Cardiac muscle cell (in vitro differentiated cells and primary cell): Measurements from ENCODE around the gene MARCHF2. TPM values are rescaled to one million over a fixed set of nuclear protein-coding genes. Genes with fewer than 3 reads are reported as not detected.

Experiments
- DNase-seq, 2 donors: peaks; one replicate each; pipeline versions ENCODE4 v3.0.0 to v3.0.0-alpha.2; 2010 to 2017; ENCODE audit warnings: low read depth in 1 of 2, low spot score in 1 of 2
- H3K27ac ChIP-seq: fragments of 200-600 bp; sonication (generic); 2 replicates; pipeline ENCODE4 v1.5.1; 2016
- H3K27me3 ChIP-seq: fragments of 200-600 bp; sonication (generic); 2 replicates; pipeline ENCODE4 v1.6.0; 2016; ENCODE audit warnings: control low read depth
- H3K36me3 ChIP-seq: fragments of 200-600 bp; sonication (generic); 2 replicates; pipeline ENCODE4 v1.5.1; 2016; ENCODE audit warnings: control low read depth
- H3K4me1 ChIP-seq: fragments of 200-600 bp; sonication (generic); 2 replicates; pipeline ENCODE4 v1.8.1; 2017; ENCODE audit warnings: low read depth, mild to moderate bottlenecking, mixed run types
- H3K4me3 ChIP-seq: fragments of 200-600 bp; sonication (generic); 2 replicates; pipeline ENCODE4 v1.5.1; 2016; ENCODE audit warnings: mild to moderate bottlenecking
- H3K9me3 ChIP-seq: fragments of 200-600 bp; sonication (generic); 2 replicates; pipeline ENCODE4 v1.5.1; 2017; ENCODE audit warnings: low read depth, mild to moderate bottlenecking, control low read depth
- polyA plus RNA-seq: library from polyadenylated mRNA; unstranded; fragments of >200 nt; fragmentation: Nextera tagmentation; extraction: Ambion mirVana; gene quantifications from 2 replicates; pipeline ENCODE4 v1.2.1, GENCODE V29; 2016
- total RNA-seq: library from RNA; depleted of rRNA; stranded (reverse); fragments of >200 nt; gene quantifications from 2 replicates; pipeline ENCODE4 v1.2.3, GENCODE V29; 2016
- TF ChIP-seq, protein P1 (sequence below): IDR thresholded peaks from 2 replicates; pipeline ENCODE4 v1.5.1; 2012; ENCODE audit warnings: low read depth, mild to moderate bottlenecking, low read length

The MARCHF2 gene
- total and polyA plus RNA-seq, 2 experiments from 2014 or later: 63.8 to 139 TPM

GRCh38 chr19:8457209-8457608 is 44.1 kb downstream of the MARCHF2 start:
- H3K36me3 ChIP-seq: peaks cover 11% of the 10 kb centered on the region
- no peak for DNase-seq
- no peaks in the 10 kb centered on the region for H3K27me3 ChIP-seq
- H3K4me3 ChIP-seq: no peak overlapping the region
- H3K9me3 ChIP-seq: no peaks in the 10 kb centered on the region
- H3K27ac ChIP-seq: peak overlapping the region; percentile 57
- H3K4me1 ChIP-seq: peaks cover 42% of the 10 kb centered on the region
- TF ChIP-seq, protein P1, sequence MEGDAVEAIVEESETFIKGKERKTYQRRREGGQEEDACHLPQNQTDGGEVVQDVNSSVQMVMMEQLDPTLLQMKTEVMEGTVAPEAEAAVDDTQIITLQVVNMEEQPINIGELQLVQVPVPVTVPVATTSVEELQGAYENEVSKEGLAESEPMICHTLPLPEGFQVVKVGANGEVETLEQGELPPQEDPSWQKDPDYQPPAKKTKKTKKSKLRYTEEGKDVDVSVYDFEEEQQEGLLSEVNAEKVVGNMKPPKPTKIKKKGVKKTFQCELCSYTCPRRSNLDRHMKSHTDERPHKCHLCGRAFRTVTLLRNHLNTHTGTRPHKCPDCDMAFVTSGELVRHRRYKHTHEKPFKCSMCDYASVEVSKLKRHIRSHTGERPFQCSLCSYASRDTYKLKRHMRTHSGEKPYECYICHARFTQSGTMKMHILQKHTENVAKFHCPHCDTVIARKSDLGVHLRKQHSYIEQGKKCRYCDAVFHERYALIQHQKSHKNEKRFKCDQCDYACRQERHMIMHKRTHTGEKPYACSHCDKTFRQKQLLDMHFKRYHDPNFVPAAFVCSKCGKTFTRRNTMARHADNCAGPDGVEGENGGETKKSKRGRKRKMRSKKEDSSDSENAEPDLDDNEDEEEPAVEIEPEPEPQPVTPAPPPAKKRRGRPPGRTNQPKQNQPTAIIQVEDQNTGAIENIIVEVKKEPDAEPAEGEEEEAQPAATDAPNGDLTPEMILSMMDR: no peak

GRCh38 chr19:8457827-8458226 is 44.7 kb downstream of the MARCHF2 start:
- Histone ChIP-seq H3K4me3 (no peak overlapping the region), H3K9me3 (no peaks in the 10 kb centered on the region), H3K36me3 (peaks cover 10% of the 10 kb centered on the region), H3K4me1 (peaks cover 42% of the 10 kb centered on the region), H3K27ac (peak overlapping the region; percentile 57), H3K27me3 (no peaks in the 10 kb centered on the region)
- TF ChIP-seq, protein P1: no peak
- no peak for DNase-seq

GRCh38 chr19:8458380-8458779 is 45.3 kb downstream of the MARCHF2 start:
- H3K4me3 ChIP-seq: no peak overlapping the region
- peaks cover 11% of the 10 kb centered on the region for H3K36me3 ChIP-seq
- H3K9me3 ChIP-seq: no peaks in the 10 kb centered on the region
- peak overlapping the region; percentile 57 for H3K27ac ChIP-seq
- DNase-seq: no peak
- H3K4me1 ChIP-seq: peaks cover 42% of the 10 kb centered on the region
- TF ChIP-seq, protein P1: no peak
- H3K27me3 ChIP-seq: no peaks in the 10 kb centered on the region

DNA sequence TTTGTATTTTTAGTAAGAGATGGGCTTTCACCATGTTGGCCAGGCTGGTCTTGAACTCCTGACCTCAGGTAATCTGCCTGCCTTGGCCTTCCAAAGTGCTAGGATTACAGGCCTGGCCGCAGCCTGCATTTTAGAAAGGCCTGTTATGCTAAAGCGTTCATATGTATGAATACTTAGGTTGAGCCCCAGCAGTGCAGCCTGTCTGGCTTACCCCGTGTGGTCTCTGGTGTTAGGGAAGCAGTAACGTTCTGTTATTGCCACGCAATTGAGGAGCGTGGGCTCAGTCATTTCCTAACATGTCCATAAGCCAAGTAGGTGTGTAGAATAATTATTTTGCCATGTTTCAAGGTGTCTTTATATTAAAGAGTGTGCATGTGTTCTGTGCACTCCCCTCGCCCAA is 46.0 kb downstream of the MARCHF2 start:
- Histone ChIP-seq H3K27ac (peak overlapping the region; percentile 57), H3K9me3 (no peaks in the 10 kb centered on the region), H3K36me3 (peaks cover 18% of the 10 kb centered on the region), H3K4me3 (no peak overlapping the region), H3K27me3 (no peaks in the 10 kb centered on the region), H3K4me1 (peaks cover 42% of the 10 kb centered on the region)
- TF ChIP-seq, protein P1: no peak
- no peak for DNase-seq

GRCh38 chr19:8459520-8460270 is 46.6 kb downstream of the MARCHF2 start:
- DNase-seq: peak in 1 of 2 donors; percentile 63
- peaks cover 42% of the 10 kb centered on the region for H3K4me1 ChIP-seq
- TF ChIP-seq, protein P1: no peak
- H3K4me3 ChIP-seq: no peak overlapping the region
- no peaks in the 10 kb centered on the region for H3K27me3 ChIP-seq
- H3K36me3 ChIP-seq: peaks cover 24% of the 10 kb centered on the region
- H3K27ac ChIP-seq: peak overlapping the region; percentile 57
- no peaks in the 10 kb centered on the region for H3K9me3 ChIP-seq
